HCT116 (cell line): ENCODE results near the gene CHCHD10. TPM values are rescaled to one million over a fixed set of nuclear protein-coding genes. Genes with fewer than 3 reads are reported as not detected.

ENCODE experiments used
- ATAC-seq: fragments of 200-7000 bp; cut with Tn5 transposase; 2 replicates; pipeline ENCODE4 v1.9.1; 2020; ENCODE audit warnings: mild to moderate bottlenecking, moderate library complexity
- BruUV-seq: library from RNA; stranded (reverse); fragments of 400-500 nt; replicated peaks from 2 replicates; lab custom pipeline; 2021; lab: Mats Ljungman, UMichigan
- CTCF ChIA-PET: fragments of 300-600 bp; sonication (Branson Sonifier 250); formaldehyde crosslinking; loops from one replicate; lab custom pipeline; 2021; ENCODE audit warnings: antibody characterized with exemption; lab: Charles Lee
- POLR2A ChIA-PET: fragments of 300-600, 350-600 bp; sonication (Branson Sonifier 250); formaldehyde crosslinking; loops from one replicate; lab custom pipeline; 2021; ENCODE audit warnings: antibody characterized with exemption; lab: Charles Lee
- RAD21 ChIA-PET, 2 experiments: fragments of 300-600 bp; sonication (Branson Sonifier 250); formaldehyde crosslinking; loops; one replicate each; lab custom pipeline; 2023; ENCODE audit warnings: low total read pairs in 2 of 2; ENCODE audit not compliant: uncharacterized antibody in 2 of 2, unreplicated experiment in 2 of 2, low non-redundant PET in 1 of 2; lab: Charles Lee
- DNase-seq: peaks from one replicate; pipeline ENCODE4 v3.0.0-alpha.2; 2010; ENCODE audit warnings: low read depth, low spot score
- H2AFZ ChIP-seq: fragments of 200-600 bp; shearing (Covaris generic), sonication (generic); 2 replicates; pipeline ENCODE4 v1.6.1; 2017; ENCODE audit warnings: low read depth, mixed run types, mixed read lengths, antibody characterized with exemption, low read length; ENCODE audit not compliant: poor library complexity, severe bottlenecking
- H3K27ac ChIP-seq: 2 replicates; pipeline ENCODE4 v1.5.1; 2012; ENCODE audit warnings: low read depth, low read length
- H3K27me3 ChIP-seq: fragments of 200-600 bp; sonication (generic); 2 replicates; pipeline ENCODE4 v1.6.1; 2016; ENCODE audit warnings: mixed run types, low read length, mixed read lengths; ENCODE audit not compliant: insufficient read depth
- H3K36me3 ChIP-seq, 2 experiments: fragments of 200-500 bp in 1 of 2; fragments of 200-600 bp in 1 of 2; sonication (Bioruptor generic) in 1 of 2; sonication (generic) in 1 of 2; 2 replicates each; pipeline versions ENCODE4 v1.5.1 to v1.6.1; 2014 to 2016; ENCODE audit warnings: low read length in 2 of 2, inconsistent platforms in 1 of 2, mixed read lengths in 1 of 2, mixed run types in 1 of 2; ENCODE audit not compliant: insufficient read depth in 2 of 2, control insufficient read depth in 1 of 2
- H3K4me1 ChIP-seq, 2 experiments: fragments of 200-600 bp in 1 of 2; sonication (generic) in 1 of 2; 2 replicates each; pipeline versions ENCODE4 v1.5.1 to v1.6.1; 2012 to 2017; ENCODE audit warnings: low read length in 2 of 2, inconsistent platforms in 1 of 2, mild to moderate bottlenecking in 1 of 2, mixed read lengths in 1 of 2, mixed run types in 1 of 2, moderate library complexity in 1 of 2; ENCODE audit not compliant: insufficient read depth in 2 of 2, control insufficient read depth in 1 of 2
- H3K4me2 ChIP-seq: fragments of 200-600 bp; sonication (generic); 2 replicates; pipeline ENCODE4 v1.6.1; 2017; ENCODE audit warnings: mixed run types, low read length, mixed read lengths
- H3K4me3 ChIP-seq, 2 experiments: fragments of 200-600 bp in 1 of 2; sonication (generic) in 1 of 2; replicated peaks in 1 of 2; 2 replicates each; pipeline ENCODE4 v1.5.1; 2011 to 2016; ENCODE audit warnings: low read length in 2 of 2, control low read depth in 1 of 2, low read depth in 1 of 2, mild to moderate bottlenecking in 1 of 2, mixed read lengths in 1 of 2, mixed run types in 1 of 2
- H3K79me2 ChIP-seq: fragments of 200-600 bp; sonication (generic); 2 replicates; pipeline ENCODE4 v1.6.1; 2017; ENCODE audit warnings: mild to moderate bottlenecking, mixed run types, low read length, moderate library complexity, mixed read lengths; ENCODE audit not compliant: insufficient read depth
- H3K9ac ChIP-seq: fragments of 200-600 bp; sonication (generic); 2 replicates; pipeline ENCODE4 v1.6.1; 2016; ENCODE audit warnings: low read length, mixed read lengths
- H3K9me2 ChIP-seq: fragments of 200-600 bp; sonication (generic), shearing (Covaris generic); 2 replicates; pipeline ENCODE4 v1.6.1; 2017; ENCODE audit warnings: mixed run types, mild to moderate bottlenecking, moderate library complexity; ENCODE audit not compliant: insufficient read depth
- H3K9me3 ChIP-seq, 2 experiments: fragments of 200-500 bp in 1 of 2; fragments of 200-600 bp in 1 of 2; sonication (Bioruptor generic) in 1 of 2; sonication (generic) in 1 of 2; 2 replicates each; pipeline ENCODE4 v1.6.1; 2014 to 2017; ENCODE audit warnings: low read length in 2 of 2, mixed read lengths in 2 of 2, inconsistent platforms in 1 of 2, low read depth in 1 of 2, mild to moderate bottlenecking in 1 of 2, mixed run types in 1 of 2, moderate library complexity in 1 of 2; ENCODE audit not compliant: control insufficient read depth in 1 of 2, insufficient read depth in 1 of 2
- H4K20me1 ChIP-seq: fragments of 200-600 bp; sonication (generic), shearing (Covaris generic); 2 replicates; pipeline ENCODE4 v1.6.1; 2017; ENCODE audit warnings: mixed run types, mild to moderate bottlenecking, moderate library complexity; ENCODE audit not compliant: insufficient read depth
- CBX3 ChIP-seq: IDR thresholded peaks from 2 replicates; pipeline ENCODE4 v1.6.1; 2012; ENCODE audit warnings: low read depth
- ELF1 ChIP-seq: IDR thresholded peaks from 2 replicates; pipeline ENCODE4 v1.6.1; 2012; ENCODE audit warnings: low read depth, borderline replicate concordance
- EZH2 ChIP-seq: fragments of 200-600 bp; sonication (generic); IDR thresholded peaks from 2 replicates; pipeline ENCODE4 v1.6.1; 2017; ENCODE audit warnings: antibody characterized with exemption, mixed run types
- EZH2phosphoT487 ChIP-seq: fragments of 200-600 bp; IDR thresholded peaks from 2 replicates; pipeline ENCODE4 v1.6.1; 2018; ENCODE audit warnings: antibody characterized with exemption, borderline replicate concordance
- FOSL1 ChIP-seq: IDR thresholded peaks from 2 replicates; pipeline ENCODE4 v1.6.1; 2012; ENCODE audit warnings: low read depth
- POLR2AphosphoS5 ChIP-seq: IDR thresholded peaks from 2 replicates; pipeline ENCODE4 v1.6.1; 2011; ENCODE audit warnings: mild to moderate bottlenecking, low read depth, low read length, moderate library complexity
- RAD21 ChIP-seq: IDR thresholded peaks from 2 replicates; pipeline ENCODE4 v1.6.1; 2012; ENCODE audit warnings: low read depth, mild to moderate bottlenecking
- SRF ChIP-seq: IDR thresholded peaks from 2 replicates; pipeline ENCODE4 v1.6.1; 2012; ENCODE audit warnings: low read depth
- TCF7L2 ChIP-seq: IDR thresholded peaks from 2 replicates; pipeline ENCODE4 v1.7.0; 2011; ENCODE audit warnings: borderline replicate concordance, inconsistent platforms; ENCODE audit not compliant: insufficient read depth, insufficient read length; ENCODE audit errors: extremely low read depth
- YY1 ChIP-seq: IDR thresholded peaks from 2 replicates; pipeline ENCODE4 v1.6.1; 2011; ENCODE audit warnings: low read length, low read depth, moderate library complexity, mild to moderate bottlenecking; ENCODE audit not compliant: insufficient replicate concordance; ENCODE audit errors: extremely low read depth
- ZFX ChIP-seq: fragments of 450-650 bp; IDR thresholded peaks from 2 replicates; pipeline ENCODE4 v1.6.1; 2017
- ZNF274 ChIP-seq: fragments of 200-500 bp; sonication (Bioruptor generic); IDR thresholded peaks from 2 replicates; pipeline ENCODE4 v1.6.1; 2014; ENCODE audit warnings: mild to moderate bottlenecking, low read depth, low read length, inconsistent platforms
- intact Hi-C: fragments of 100-400 bp; cut with micrococcal nuclease; formaldehyde crosslinking; loops from 2 replicates; pipeline ENCODE4 v1.10.0; 2022
- total RNA-seq: library from RNA; stranded (reverse); gene quantifications from one replicate; pipeline ENCODE4 v1.2.1, GENCODE V29; 2021; ENCODE audit not compliant: unreplicated experiment
- TF ChIP-seq, protein P1 (sequence below): IDR thresholded peaks from 2 replicates; pipeline ENCODE4 v1.6.1; 2012
- TF ChIP-seq, protein P2 (sequence below): IDR thresholded peaks from 2 replicates; pipeline ENCODE4 v1.6.1; 2012; ENCODE audit warnings: low read depth
- TF ChIP-seq, protein P3 (sequence below): IDR thresholded peaks from 2 replicates; pipeline ENCODE4 v1.6.1; 2012
- TF ChIP-seq, protein P4 (sequence below): IDR thresholded peaks from 2 replicates; pipeline ENCODE4 v1.6.1; 2011; ENCODE audit warnings: mild to moderate bottlenecking, low read length, moderate library complexity; ENCODE audit not compliant: insufficient replicate concordance; ENCODE audit errors: extremely low read depth
- TF ChIP-seq, protein P5 (sequence below), 3 experiments: fragments of 200-600 bp in 1 of 3; sonication (generic) in 1 of 3; IDR thresholded peaks in 2 of 3; conservative IDR thresholded peaks in 1 of 3; 2 replicates each; pipeline ENCODE4 v1.5.1; 2012 to 2017; ENCODE audit warnings: low read depth in 2 of 3, low read length in 2 of 3, antibody characterized with exemption in 1 of 3, borderline replicate concordance in 1 of 3, control low read depth in 1 of 3, mild to moderate bottlenecking in 1 of 3, mixed read lengths in 1 of 3, mixed run types in 1 of 3, moderate library complexity in 1 of 3; ENCODE audit not compliant: insufficient read depth in 1 of 3

The CHCHD10 gene
- total RNA-seq, 1 experiment from 2014 or later: 279 TPM

DNA sequence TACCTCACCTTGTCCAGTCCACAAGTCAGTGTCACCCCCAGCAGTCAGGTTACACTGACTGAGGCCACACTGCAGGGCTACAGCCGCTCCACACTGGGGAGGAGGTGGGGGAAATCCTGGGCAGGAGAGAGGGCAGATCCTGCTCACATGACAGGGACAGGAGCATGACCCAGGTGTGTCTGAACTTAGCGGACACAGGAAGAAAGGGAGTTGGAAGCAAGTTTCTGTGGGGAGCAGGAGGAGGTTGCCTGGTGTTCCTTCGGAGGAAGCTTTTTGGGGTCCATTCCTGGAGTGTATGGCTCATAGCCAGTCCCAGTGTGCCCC lies 10.8 kb upstream of the CHCHD10 start:
- no peaks in the 10 kb centered on the region for H3K36me3 ChIP-seq
- no peak overlapping the region for H3K9ac ChIP-seq
- intact Hi-C loops: no loop called here
- TF ChIP-seq, protein P1, sequence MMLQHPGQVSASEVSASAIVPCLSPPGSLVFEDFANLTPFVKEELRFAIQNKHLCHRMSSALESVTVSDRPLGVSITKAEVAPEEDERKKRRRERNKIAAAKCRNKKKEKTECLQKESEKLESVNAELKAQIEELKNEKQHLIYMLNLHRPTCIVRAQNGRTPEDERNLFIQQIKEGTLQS: no peak
- TF ChIP-seq POLR2AphosphoS5 (no peak), SRF (no peak), ELF1 (no peak), EZH2phosphoT487 (no peak), ZNF274 (no peak), EZH2 (no peak), YY1 (no peak), CBX3 (no peak), ZFX (no peak), TCF7L2 (no peak), FOSL1 (no peak), RAD21 (no peak)
- TF ChIP-seq, protein P2, sequence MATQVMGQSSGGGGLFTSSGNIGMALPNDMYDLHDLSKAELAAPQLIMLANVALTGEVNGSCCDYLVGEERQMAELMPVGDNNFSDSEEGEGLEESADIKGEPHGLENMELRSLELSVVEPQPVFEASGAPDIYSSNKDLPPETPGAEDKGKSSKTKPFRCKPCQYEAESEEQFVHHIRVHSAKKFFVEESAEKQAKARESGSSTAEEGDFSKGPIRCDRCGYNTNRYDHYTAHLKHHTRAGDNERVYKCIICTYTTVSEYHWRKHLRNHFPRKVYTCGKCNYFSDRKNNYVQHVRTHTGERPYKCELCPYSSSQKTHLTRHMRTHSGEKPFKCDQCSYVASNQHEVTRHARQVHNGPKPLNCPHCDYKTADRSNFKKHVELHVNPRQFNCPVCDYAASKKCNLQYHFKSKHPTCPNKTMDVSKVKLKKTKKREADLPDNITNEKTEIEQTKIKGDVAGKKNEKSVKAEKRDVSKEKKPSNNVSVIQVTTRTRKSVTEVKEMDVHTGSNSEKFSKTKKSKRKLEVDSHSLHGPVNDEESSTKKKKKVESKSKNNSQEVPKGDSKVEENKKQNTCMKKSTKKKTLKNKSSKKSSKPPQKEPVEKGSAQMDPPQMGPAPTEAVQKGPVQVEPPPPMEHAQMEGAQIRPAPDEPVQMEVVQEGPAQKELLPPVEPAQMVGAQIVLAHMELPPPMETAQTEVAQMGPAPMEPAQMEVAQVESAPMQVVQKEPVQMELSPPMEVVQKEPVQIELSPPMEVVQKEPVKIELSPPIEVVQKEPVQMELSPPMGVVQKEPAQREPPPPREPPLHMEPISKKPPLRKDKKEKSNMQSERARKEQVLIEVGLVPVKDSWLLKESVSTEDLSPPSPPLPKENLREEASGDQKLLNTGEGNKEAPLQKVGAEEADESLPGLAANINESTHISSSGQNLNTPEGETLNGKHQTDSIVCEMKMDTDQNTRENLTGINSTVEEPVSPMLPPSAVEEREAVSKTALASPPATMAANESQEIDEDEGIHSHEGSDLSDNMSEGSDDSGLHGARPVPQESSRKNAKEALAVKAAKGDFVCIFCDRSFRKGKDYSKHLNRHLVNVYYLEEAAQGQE: no peak
- TF ChIP-seq, protein P3, sequence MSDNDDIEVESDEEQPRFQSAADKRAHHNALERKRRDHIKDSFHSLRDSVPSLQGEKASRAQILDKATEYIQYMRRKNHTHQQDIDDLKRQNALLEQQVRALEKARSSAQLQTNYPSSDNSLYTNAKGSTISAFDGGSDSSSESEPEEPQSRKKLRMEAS: no peak
- TF ChIP-seq, protein P4, sequence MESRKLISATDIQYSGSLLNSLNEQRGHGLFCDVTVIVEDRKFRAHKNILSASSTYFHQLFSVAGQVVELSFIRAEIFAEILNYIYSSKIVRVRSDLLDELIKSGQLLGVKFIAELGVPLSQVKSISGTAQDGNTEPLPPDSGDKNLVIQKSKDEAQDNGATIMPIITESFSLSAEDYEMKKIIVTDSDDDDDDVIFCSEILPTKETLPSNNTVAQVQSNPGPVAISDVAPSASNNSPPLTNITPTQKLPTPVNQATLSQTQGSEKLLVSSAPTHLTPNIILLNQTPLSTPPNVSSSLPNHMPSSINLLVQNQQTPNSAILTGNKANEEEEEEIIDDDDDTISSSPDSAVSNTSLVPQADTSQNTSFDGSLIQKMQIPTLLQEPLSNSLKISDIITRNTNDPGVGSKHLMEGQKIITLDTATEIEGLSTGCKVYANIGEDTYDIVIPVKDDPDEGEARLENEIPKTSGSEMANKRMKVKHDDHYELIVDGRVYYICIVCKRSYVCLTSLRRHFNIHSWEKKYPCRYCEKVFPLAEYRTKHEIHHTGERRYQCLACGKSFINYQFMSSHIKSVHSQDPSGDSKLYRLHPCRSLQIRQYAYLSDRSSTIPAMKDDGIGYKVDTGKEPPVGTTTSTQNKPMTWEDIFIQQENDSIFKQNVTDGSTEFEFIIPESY: no peak
- TF ChIP-seq, protein P5, sequence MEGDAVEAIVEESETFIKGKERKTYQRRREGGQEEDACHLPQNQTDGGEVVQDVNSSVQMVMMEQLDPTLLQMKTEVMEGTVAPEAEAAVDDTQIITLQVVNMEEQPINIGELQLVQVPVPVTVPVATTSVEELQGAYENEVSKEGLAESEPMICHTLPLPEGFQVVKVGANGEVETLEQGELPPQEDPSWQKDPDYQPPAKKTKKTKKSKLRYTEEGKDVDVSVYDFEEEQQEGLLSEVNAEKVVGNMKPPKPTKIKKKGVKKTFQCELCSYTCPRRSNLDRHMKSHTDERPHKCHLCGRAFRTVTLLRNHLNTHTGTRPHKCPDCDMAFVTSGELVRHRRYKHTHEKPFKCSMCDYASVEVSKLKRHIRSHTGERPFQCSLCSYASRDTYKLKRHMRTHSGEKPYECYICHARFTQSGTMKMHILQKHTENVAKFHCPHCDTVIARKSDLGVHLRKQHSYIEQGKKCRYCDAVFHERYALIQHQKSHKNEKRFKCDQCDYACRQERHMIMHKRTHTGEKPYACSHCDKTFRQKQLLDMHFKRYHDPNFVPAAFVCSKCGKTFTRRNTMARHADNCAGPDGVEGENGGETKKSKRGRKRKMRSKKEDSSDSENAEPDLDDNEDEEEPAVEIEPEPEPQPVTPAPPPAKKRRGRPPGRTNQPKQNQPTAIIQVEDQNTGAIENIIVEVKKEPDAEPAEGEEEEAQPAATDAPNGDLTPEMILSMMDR (IDR thresholded peaks at IDR 0.05 in 2 of 3, conservative IDR thresholded peaks at IDR 0.05 in 1 of 3; ENCODE audit: borderline replicate concordance in 1 of 3, insufficient read depth in 1 of 3, low read depth in 2 of 3, low read length in 2 of 3): no peak
- H3K27ac ChIP-seq: no peak overlapping the region
- H2AFZ ChIP-seq: no peak overlapping the region
- H3K4me1 ChIP-seq: peaks cover 20 to 41% of the 10 kb centered on the region in 2 experiments
- ChIA-PET POLR2A (interaction anchor here (2.8 kb wide), 1 partner anchor 11 kb away, joined by 6 read pairs; the partner anchor contains the start of gene CHCHD10), RAD21 (no interaction called here), CTCF (no interaction called here)
- no peaks in the 10 kb centered on the region for H3K79me2 ChIP-seq
- H3K4me2 ChIP-seq: no peak overlapping the region
- no peak overlapping the region for H3K4me3 ChIP-seq
- H3K27me3 ChIP-seq: no peaks in the 10 kb centered on the region
- no peak for ATAC-seq
- BruUV-seq: no TSS peak
- H4K20me1 ChIP-seq: no peaks in the 10 kb centered on the region
- H3K9me2 ChIP-seq: no peaks in the 10 kb centered on the region
- DNase-seq: no peak
- H3K9me3 ChIP-seq: no peaks in the 10 kb centered on the region
